Chondrocyte (in vitro differentiated cells): ENCODE measurements around the gene KCTD15. TPM values are rescaled to one million over a fixed set of nuclear protein-coding genes. Genes with fewer than 3 reads are reported as not detected.

Experiments used
- DNase-seq: peaks from one replicate; pipeline ENCODE4 v3.0.0; 2021; ENCODE audit warnings: mixed read lengths, low spot score
- H3K27ac Mint-ChIP-seq: one replicate; pipeline ENCODE4 v1.8.0; 2021; ENCODE audit warnings: mild to moderate bottlenecking, moderate library complexity, mixed read lengths; ENCODE audit not compliant: unreplicated experiment
- H3K27me3 Mint-ChIP-seq: 2 replicates; pipeline ENCODE4 v1.8.0; 2021; ENCODE audit warnings: low read depth, mixed read lengths
- H3K36me3 Mint-ChIP-seq: 2 replicates; pipeline ENCODE4 v1.8.0; 2021; ENCODE audit warnings: low read depth, mixed read lengths
- H3K4me1 Mint-ChIP-seq: 2 replicates; pipeline ENCODE4 v1.8.0; 2021; ENCODE audit warnings: low read depth, mild to moderate bottlenecking, mixed read lengths
- H3K4me3 Mint-ChIP-seq: one replicate; pipeline ENCODE4 v1.8.0; 2021; ENCODE audit warnings: mild to moderate bottlenecking, moderate library complexity, mixed read lengths; ENCODE audit not compliant: unreplicated experiment
- H3K9me3 Mint-ChIP-seq: 2 replicates; pipeline ENCODE4 v1.8.0; 2021; ENCODE audit warnings: low read depth, mixed read lengths
- CTCF ChIP-seq: fragments of 200-600 bp; sonication (generic); IDR thresholded peaks from 2 replicates; pipeline ENCODE4 v1.5.0; 2021; ENCODE audit warnings: antibody characterized with exemption, mild to moderate bottlenecking, moderate library complexity
- total RNA-seq: library from RNA; stranded (reverse); gene quantifications from 3 replicates; pipeline ENCODE4 v1.2.1, GENCODE V29; 2021

Gene KCTD15
- total RNA-seq, 1 donor from 2014 or later, result 64.2 TPM

GRCh38 chr19:33755099-33756035 lies 41.3 kb upstream of the KCTD15 start:
- H3K4me3 Mint-ChIP-seq, result no peak overlapping the region
- DNase-seq, result no peak
- peaks cover 29% of the 10 kb centered on the region for H3K27me3 Mint-ChIP-seq
- H3K4me1 Mint-ChIP-seq, result peaks cover 6% of the 10 kb centered on the region
- H3K36me3 Mint-ChIP-seq, result no peaks in the 10 kb centered on the region
- no peak overlapping the region for H3K27ac Mint-ChIP-seq
- TF ChIP-seq CTCF, result no peak
- no peaks in the 10 kb centered on the region for H3K9me3 Mint-ChIP-seq

DNA sequence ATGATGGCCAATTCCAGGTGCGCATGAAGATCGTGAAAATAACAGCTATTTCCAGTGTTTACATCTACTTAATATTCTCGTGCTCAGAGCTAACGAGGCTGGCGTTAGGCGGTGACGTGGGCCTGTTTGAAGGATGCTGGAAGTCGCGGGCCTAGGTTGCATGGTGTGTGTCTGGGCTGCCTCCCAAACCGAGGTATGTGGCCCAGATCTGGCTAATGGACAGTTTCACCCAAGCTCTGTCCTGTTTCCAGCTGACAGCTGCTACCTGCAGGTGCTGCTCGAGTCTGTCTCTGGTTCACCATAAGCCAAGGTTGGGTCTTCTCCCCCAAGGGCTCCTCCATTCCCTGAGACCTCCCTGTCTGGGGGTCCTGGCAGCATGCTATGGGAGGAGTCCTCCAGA lies 40.5 kb upstream of the KCTD15 start:
- no peak for TF ChIP-seq CTCF
- H3K9me3 Mint-ChIP-seq, result no peaks in the 10 kb centered on the region
- H3K4me3 Mint-ChIP-seq, result no peak overlapping the region
- DNase-seq, result no peak
- peaks cover 34% of the 10 kb centered on the region for H3K27me3 Mint-ChIP-seq
- no peak overlapping the region for H3K27ac Mint-ChIP-seq
- peaks cover 6% of the 10 kb centered on the region for H3K4me1 Mint-ChIP-seq
- H3K36me3 Mint-ChIP-seq, result no peaks in the 10 kb centered on the region

DNA sequence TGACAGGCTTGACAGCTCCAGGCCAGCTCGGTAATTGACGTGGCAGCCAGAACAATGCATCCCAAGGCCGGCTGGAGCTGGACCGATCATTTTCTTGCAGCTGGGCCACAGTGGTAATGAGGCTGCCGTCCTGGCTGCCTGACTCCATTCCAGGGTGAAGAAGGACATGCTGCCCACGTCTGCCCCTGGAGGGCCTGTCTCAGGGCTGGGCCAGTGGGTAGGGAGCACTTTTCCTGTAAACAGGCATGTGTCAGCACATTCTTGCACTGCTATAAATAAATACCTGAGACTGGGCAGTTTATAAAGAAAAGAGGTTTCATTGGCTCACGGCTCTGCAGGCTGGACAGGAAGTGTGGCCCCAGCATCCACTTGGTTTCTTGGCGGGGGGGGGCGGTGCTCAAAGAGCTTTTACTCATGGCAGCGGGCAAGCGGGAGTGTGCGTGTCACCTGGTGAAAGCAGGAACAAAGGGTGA lies 38.1 kb upstream of the KCTD15 start:
- Mint-ChIP-seq H3K4me1 (peaks cover 6% of the 10 kb centered on the region), H3K4me3 (no peak overlapping the region), H3K27ac (no peak overlapping the region), H3K27me3 (peaks cover 34% of the 10 kb centered on the region), H3K9me3 (no peaks in the 10 kb centered on the region), H3K36me3 (no peaks in the 10 kb centered on the region)
- DNase-seq, result no peak
- TF ChIP-seq CTCF, result no peak

GRCh38 chr19:33759356-33759755 lies 37.3 kb upstream of the KCTD15 start:
- Mint-ChIP-seq H3K27ac (no peak overlapping the region), H3K4me1 (peaks cover 6% of the 10 kb centered on the region), H3K9me3 (no peaks in the 10 kb centered on the region), H3K4me3 (no peak overlapping the region), H3K36me3 (no peaks in the 10 kb centered on the region), H3K27me3 (peaks cover 34% of the 10 kb centered on the region)
- no peak for TF ChIP-seq CTCF
- no peak for DNase-seq

GRCh38 chr19:33763633-33764371 lies 32.9 kb upstream of the KCTD15 start:
- Mint-ChIP-seq H3K36me3 (no peaks in the 10 kb centered on the region), H3K4me3 (no peak overlapping the region), H3K27ac (no peak overlapping the region), H3K9me3 (no peaks in the 10 kb centered on the region), H3K4me1 (peaks cover 1% of the 10 kb centered on the region), H3K27me3 (peaks cover 25% of the 10 kb centered on the region)
- no peak for DNase-seq
- no peak for TF ChIP-seq CTCF
